DMS114 treated with DMSO at 0.1 percent for 48 hours (cell line): Measurements from ENCODE around the gene MYO5B.
"Not testable (repeated sequence)": the region's sequence is repeated elsewhere in the genome, so short reads cannot be mapped to it uniquely, and the experiment has no call there.

Experiments used
- DNase-seq: peaks from one replicate; lab custom pipeline; 2025; ENCODE audit not compliant: unreplicated experiment; lab: John Stamatoyannopoulos, UW

Gene MYO5B

GRCh38 chr18:49811151-49811938 lies 383.6 kb downstream of the MYO5B start:
- DNase-seq: no peak

- DNase-seq: not testable (repeated sequence)
Observed at GRCh38 chr18:49808553-49809191, 386.3 kb downstream of the MYO5B start.

- DNase-seq: no peak
Observed at GRCh38 chr18:49804096-49804495, 390.9 kb downstream of the MYO5B start.

- no peak for DNase-seq
Observed at GRCh38 chr18:49802623-49803022, 392.3 kb downstream of the MYO5B start.

GRCh38 chr18:49800491-49800890 lies 394.5 kb downstream of the MYO5B start:
- DNase-seq: not testable (repeated sequence)

- DNase-seq: not testable (repeated sequence)
Observed at GRCh38 chr18:49799806-49800205, 395.1 kb downstream of the MYO5B start.

GRCh38 chr18:49798001-49798400 lies 396.9 kb downstream of the MYO5B start:
- DNase-seq: no peak

- no peak for DNase-seq
Observed at GRCh38 chr18:49795612-49796552, 399.1 kb downstream of the MYO5B start.

GRCh38 chr18:49794743-49795142 lies 400.2 kb downstream of the MYO5B start:
- DNase-seq: no peak

- not testable (repeated sequence) for DNase-seq
Observed at GRCh38 chr18:49789560-49790134, 405.3 kb downstream of the MYO5B start.

GRCh38 chr18:49788327-49788898 lies 406.5 kb downstream of the MYO5B start:
- no peak for DNase-seq

GRCh38 chr18:49786019-49786720 lies 408.8 kb downstream of the MYO5B start:
- no peak for DNase-seq

- no peak for DNase-seq
Observed at GRCh38 chr18:49784427-49785185, 410.3 kb downstream of the MYO5B start.

- DNase-seq: not testable (repeated sequence)
Observed at GRCh38 chr18:49783631-49784030, 411.3 kb downstream of the MYO5B start.

GRCh38 chr18:49778826-49779465 lies 416.0 kb downstream of the MYO5B start:
- no peak for DNase-seq
